SK-N-SH (cell line): ENCODE measurements around the gene NSMCE1. TPM values are rescaled to one million over a fixed set of nuclear protein-coding genes. Genes with fewer than 3 reads are reported as not detected.
"Not testable (repeated sequence)": the region's sequence is repeated elsewhere in the genome, so short reads cannot be mapped to it uniquely, and the experiment has no call there.

Source experiments
- CTCF ChIA-PET: fragments of 300-600, 350-600 bp; formaldehyde crosslinking; extraction: SDS; loops from one replicate; lab custom pipeline; 2021; lab: Yijun Ruan, JAX
- POLR2A ChIA-PET: fragments of 350-600 bp; sonication (Branson Sonifier 250); formaldehyde crosslinking; extraction: SDS; loops from one replicate; lab custom pipeline; 2020; ENCODE audit warnings: antibody characterized with exemption, inconsistent platforms; lab: Yijun Ruan, JAX
- DNase-seq: peaks from one replicate; pipeline ENCODE4 v3.0.0; 2012
- H2AFZ ChIP-seq: fragments of 200-600 bp; sonication (generic); 2 replicates; pipeline ENCODE4 v1.8.1; 2016; ENCODE audit warnings: antibody characterized with exemption, mild to moderate bottlenecking, low read depth
- H3F3A ChIP-seq: fragments of 200-600 bp; sonication (generic); replicated peaks from 2 replicates; pipeline ENCODE3; 2016; ENCODE audit warnings: antibody characterized with exemption, mild to moderate bottlenecking; ENCODE audit not compliant: insufficient read depth
- H3K27ac ChIP-seq, 2 experiments: fragments of 200-500 bp in 1 of 2; fragments of 200-600 bp in 1 of 2; sonication (Bioruptor generic) in 1 of 2; sonication (generic), shearing (Covaris generic) in 1 of 2; 2 replicates each; pipeline versions ENCODE4 v1.5.1 to v1.6.1; 2014 to 2016; ENCODE audit warnings: low read depth in 2 of 2, inconsistent platforms in 1 of 2, low read length in 1 of 2, mild to moderate bottlenecking in 1 of 2, mixed read lengths in 1 of 2
- H3K27me3 ChIP-seq: fragments of 200-600 bp; sonication (generic), shearing (Covaris generic); 2 replicates; pipeline ENCODE4 v1.6.1; 2016; ENCODE audit warnings: mixed run types; ENCODE audit not compliant: insufficient read depth
- H3K36me3 ChIP-seq, 2 experiments: fragments of 200-500 bp in 1 of 2; fragments of 200-600 bp in 1 of 2; sonication (Bioruptor generic) in 1 of 2; sonication (generic) in 1 of 2; replicated peaks in 1 of 2; 2 replicates each; pipeline versions ENCODE3 to v1.5.1; 2014 to 2016; ENCODE audit warnings: low read length in 1 of 2, mild to moderate bottlenecking in 1 of 2; ENCODE audit not compliant: insufficient read depth in 2 of 2, control insufficient read depth in 1 of 2
- H3K4me1 ChIP-seq, 2 experiments: fragments of 200-500 bp in 1 of 2; fragments of 200-600 bp in 1 of 2; sonication (Bioruptor generic) in 1 of 2; sonication (generic), shearing (Covaris generic) in 1 of 2; 2 replicates each; pipeline versions ENCODE4 v1.5.1 to v1.6.1; 2014 to 2016; ENCODE audit warnings: low read depth in 1 of 2, low read length in 1 of 2, mixed run types in 1 of 2; ENCODE audit not compliant: insufficient read depth in 2 of 2, control insufficient read depth in 1 of 2
- H3K4me2 ChIP-seq: fragments of 200-600 bp; sonication (generic), shearing (Covaris generic); 2 replicates; pipeline ENCODE4 v1.6.1; 2017; ENCODE audit warnings: mixed run types
- H3K4me3 ChIP-seq, 2 experiments: fragments of 200-500 bp in 1 of 2; fragments of 200-600 bp in 1 of 2; sonication (Bioruptor generic) in 1 of 2; sonication (generic), shearing (Covaris generic) in 1 of 2; 2 replicates each; pipeline versions ENCODE4 v1.5.1 to v1.8.1; 2014 to 2016; ENCODE audit warnings: low read depth in 2 of 2, inconsistent platforms in 1 of 2, low read length in 1 of 2, mild to moderate bottlenecking in 1 of 2, mixed read lengths in 1 of 2, moderate library complexity in 1 of 2
- H3K79me2 ChIP-seq: fragments of 200-600 bp; sonication (generic); 2 replicates; pipeline ENCODE4 v1.8.1; 2017; ENCODE audit warnings: mild to moderate bottlenecking; ENCODE audit not compliant: insufficient read depth
- H3K9ac ChIP-seq: fragments of 200-600 bp; sonication (generic); 2 replicates; pipeline ENCODE4 v1.6.1; 2017; ENCODE audit warnings: mixed run types
- H3K9me2 ChIP-seq: fragments of 200-600 bp; sonication (generic); 2 replicates; pipeline ENCODE4 v1.6.1; 2017; ENCODE audit warnings: mixed run types
- H3K9me3 ChIP-seq: fragments of 200-600 bp; sonication (generic); 2 replicates; pipeline ENCODE4 v1.6.1; 2017; ENCODE audit warnings: mixed run types, mild to moderate bottlenecking, moderate library complexity
- H4K20me1 ChIP-seq: fragments of 200-600 bp; sonication (generic); 2 replicates; pipeline ENCODE4 v1.6.1; 2017; ENCODE audit warnings: mild to moderate bottlenecking, mixed run types; ENCODE audit not compliant: insufficient read depth
- FOSL2 ChIP-seq: IDR thresholded peaks from 2 replicates; pipeline ENCODE4 v1.4.0; 2012; ENCODE audit warnings: low read depth, mild to moderate bottlenecking, moderate library complexity, borderline replicate concordance
- GABPA ChIP-seq: IDR thresholded peaks from 2 replicates; pipeline ENCODE4 v1.4.0; 2012; ENCODE audit warnings: low read depth, mild to moderate bottlenecking
- GATA2 ChIP-seq: sonication (generic); formaldehyde crosslinking; IDR thresholded peaks from 2 replicates; pipeline ENCODE4 v1.5.0; 2020; ENCODE audit warnings: mild to moderate bottlenecking, missing genetic modification reagents
- JUND ChIP-seq: IDR thresholded peaks from 2 replicates; pipeline ENCODE4 v1.4.0; 2012
- NFIC ChIP-seq: IDR thresholded peaks from 2 replicates; pipeline ENCODE4 v1.4.0; 2012; ENCODE audit warnings: borderline replicate concordance
- NRF1 ChIP-seq: IDR thresholded peaks from 2 replicates; pipeline ENCODE4 v1.6.1; 2012; ENCODE audit warnings: low read depth, mild to moderate bottlenecking, low read length
- SMC3 ChIP-seq: IDR thresholded peaks from 2 replicates; pipeline ENCODE4 v1.6.1; 2012; ENCODE audit warnings: low read depth, low read length, improper control_type of control experiment
- TCF12 ChIP-seq: IDR thresholded peaks from 2 replicates; pipeline ENCODE4 v1.4.0; 2012
- YY1 ChIP-seq: IDR thresholded peaks from 2 replicates; pipeline ENCODE4 v1.4.0; 2012; ENCODE audit warnings: low read depth, mild to moderate bottlenecking
- WGBS: methylation state at CpG from one replicate; pipeline ENCODE4 v1.1.6; 2017; ENCODE audit warnings: low lambda C conversion rate; 5-methylcytosine and 5-hydroxymethylcytosine counted together
- polyA plus RNA-seq, 3 experiments: library from polyadenylated mRNA; depleted of rRNA; stranded (reverse); fragments of >200 nt; gene quantifications; 2 replicates each; pipeline ENCODE4 v1.2.3, GENCODE V29; 2012
- TF ChIP-seq, protein P1 (sequence below): IDR thresholded peaks from 2 replicates; pipeline ENCODE4; 2012
- TF ChIP-seq, protein P2 (sequence below): IDR thresholded peaks from 2 replicates; pipeline ENCODE4 v1.4.0; 2012; ENCODE audit warnings: low read depth, borderline replicate concordance
- TF ChIP-seq, protein P3 (sequence below): fragments of 150-350 bp; IDR thresholded peaks from 2 replicates; pipeline ENCODE4 v1.6.1; 2016; ENCODE audit warnings: mild to moderate bottlenecking, low read depth, low read length
- TF ChIP-seq, protein P4 (sequence below): fragments of 200-600 bp; sonication (generic); IDR thresholded peaks from 2 replicates; pipeline ENCODE4 v1.6.1; 2017; ENCODE audit warnings: antibody characterized with exemption, mild to moderate bottlenecking, moderate library complexity

Gene NSMCE1
- polyA plus RNA-seq, 1 of the 3 experiments (the other 2 are of a cell fraction): 39.8 TPM

DNA sequence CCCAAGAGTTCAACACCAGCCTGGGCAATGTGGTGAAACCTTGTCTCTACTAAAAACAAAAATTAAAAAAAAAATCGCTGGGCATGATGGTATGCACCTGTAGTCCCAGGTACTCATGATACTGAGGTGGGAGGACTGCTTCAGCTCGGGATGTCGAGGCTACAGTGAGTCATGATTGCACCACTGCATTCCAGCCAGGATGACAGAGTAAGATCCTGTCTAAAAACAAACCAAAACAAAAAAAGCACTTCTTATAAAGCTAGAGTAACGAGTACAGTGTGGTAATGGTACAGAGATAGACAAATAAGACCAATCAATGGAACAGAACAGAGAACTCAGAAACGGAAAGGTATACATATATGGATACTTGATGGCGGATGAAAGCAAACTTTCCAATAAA, 4.4 kb downstream of the NSMCE1 start:
- H3K36me3 ChIP-seq: no peaks in the 10 kb centered on the region
- POLR2A ChIA-PET: no interaction called here
- CTCF ChIA-PET: no interaction called here
- no peak overlapping the region for H2AFZ ChIP-seq
- no peak for DNase-seq
- no peaks in the 10 kb centered on the region for H3K9me3 ChIP-seq
- no peak overlapping the region for H3K4me3 ChIP-seq
- H3F3A ChIP-seq: no peaks in the 10 kb centered on the region
- no peak overlapping the region for H3K4me2 ChIP-seq
- 44% methylated on average over 6 of the region's 6 CpGs for WGBS
- peaks cover 2 to 6% of the 10 kb centered on the region in 2 experiments; a peak in 2 of 4 replicates for H3K4me1 ChIP-seq
- H3K9ac ChIP-seq: no peak overlapping the region
- peaks cover 25% of the 10 kb centered on the region; the same call in 1 of the 2 replicates for H3K79me2 ChIP-seq
- peak overlapping the region in 1 of 2 experiments; percentile 31; a peak in 2 of 4 replicates for H3K27ac ChIP-seq
- TF ChIP-seq JUND (peak; percentile 59), FOSL2 (peak; percentile 67; the same call in 1 of the 2 replicates), NFIC (no peak), TCF12 (peak; percentile 36; the same call in 1 of the 2 replicates)
- no peaks in the 10 kb centered on the region for H3K9me2 ChIP-seq
- no peaks in the 10 kb centered on the region for H3K27me3 ChIP-seq
- H4K20me1 ChIP-seq: no peaks in the 10 kb centered on the region

DNA sequence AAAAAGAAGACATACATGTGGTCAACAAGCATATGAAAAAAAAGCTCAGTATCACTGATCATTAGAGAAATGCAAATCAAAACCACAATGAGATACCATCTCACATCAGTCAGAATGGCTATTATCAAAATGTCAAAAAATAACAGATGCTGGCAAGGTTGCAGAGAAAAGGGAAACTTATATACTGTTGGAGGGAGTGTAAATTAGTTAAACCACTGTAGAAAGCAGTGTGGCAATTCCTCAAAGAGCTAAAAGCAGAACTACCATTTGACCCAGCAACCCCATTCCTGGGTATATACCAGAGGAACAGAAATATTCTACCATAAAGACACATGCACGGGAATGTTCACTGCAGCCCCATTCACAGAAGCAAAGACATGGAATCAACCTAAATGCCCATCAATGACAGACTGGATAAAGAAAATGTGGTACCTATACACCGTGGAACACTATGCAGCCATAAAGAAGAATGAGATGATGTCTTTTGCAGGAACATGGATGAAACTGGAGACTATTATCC, 5.6 kb downstream of the NSMCE1 start:
- H3K27ac ChIP-seq, H4K20me1 ChIP-seq, H3F3A ChIP-seq, H3K27me3 ChIP-seq, H3K9ac ChIP-seq, H3K4me3 ChIP-seq, POLR2A ChIA-PET, DNase-seq, CTCF ChIA-PET, H3K4me2 ChIP-seq, H3K4me1 ChIP-seq, H3K36me3 ChIP-seq, H3K9me2 ChIP-seq, H2AFZ ChIP-seq, H3K9me3 ChIP-seq: not testable (repeated sequence)
- TF ChIP-seq, protein P1, sequence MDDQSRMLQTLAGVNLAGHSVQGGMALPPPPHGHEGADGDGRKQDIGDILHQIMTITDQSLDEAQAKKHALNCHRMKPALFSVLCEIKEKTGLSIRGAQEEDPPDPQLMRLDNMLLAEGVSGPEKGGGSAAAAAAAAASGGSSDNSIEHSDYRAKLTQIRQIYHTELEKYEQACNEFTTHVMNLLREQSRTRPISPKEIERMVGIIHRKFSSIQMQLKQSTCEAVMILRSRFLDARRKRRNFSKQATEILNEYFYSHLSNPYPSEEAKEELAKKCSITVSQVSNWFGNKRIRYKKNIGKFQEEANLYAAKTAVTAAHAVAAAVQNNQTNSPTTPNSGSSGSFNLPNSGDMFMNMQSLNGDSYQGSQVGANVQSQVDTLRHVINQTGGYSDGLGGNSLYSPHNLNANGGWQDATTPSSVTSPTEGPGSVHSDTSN: peak; percentile 41; the same call in 1 of the 2 replicates
- peak; percentile 70 for TF ChIP-seq TCF12
- WGBS: 93% methylated on average over 2 of the region's 2 CpGs
- H3K79me2 ChIP-seq: peaks cover 22% of the 10 kb centered on the region; the same call in 1 of the 2 replicates

DNA sequence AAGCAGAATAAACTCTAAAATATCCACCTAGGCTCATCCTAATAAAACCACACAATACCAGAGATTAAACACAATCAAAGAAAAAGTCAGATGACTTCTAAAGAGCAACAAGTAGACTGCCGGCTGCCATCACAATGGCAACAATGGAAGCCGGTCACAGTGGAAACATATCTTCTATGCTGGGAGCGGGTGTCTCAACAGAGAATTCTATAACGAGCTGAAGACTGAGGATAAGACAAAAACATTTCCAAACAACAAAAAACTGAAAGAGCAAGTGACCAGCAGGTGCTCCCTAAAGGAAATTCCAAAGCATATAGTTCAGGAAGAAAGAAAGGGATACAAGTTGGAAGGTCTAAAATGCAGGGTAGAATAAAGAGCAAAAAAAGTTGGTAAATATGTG, 8.9 kb downstream of the NSMCE1 start:
- no peaks in the 10 kb centered on the region for H3K9me2 ChIP-seq
- no peaks in the 10 kb centered on the region for H3K27me3 ChIP-seq
- H3K9ac ChIP-seq: no peak overlapping the region
- ChIA-PET CTCF (no interaction called here), POLR2A (interaction anchor here (0.7 kb wide), 1 partner anchor 466 kb away, joined by 3 read pairs; no protein-coding TSS in a partner anchor)
- H3K4me3 ChIP-seq: no peak overlapping the region
- H2AFZ ChIP-seq: no peak overlapping the region
- H3F3A ChIP-seq: no peaks in the 10 kb centered on the region
- H3K4me2 ChIP-seq: no peak overlapping the region
- H3K9me3 ChIP-seq: no peaks in the 10 kb centered on the region
- no peaks in the 10 kb centered on the region for H4K20me1 ChIP-seq
- peaks cover 0 to 4% of the 10 kb centered on the region in 2 experiments; a peak in 1 of 4 replicates for H3K4me1 ChIP-seq
- 88% methylated on average over 4 of the region's 4 CpGs for WGBS
- H3K27ac ChIP-seq: no peak overlapping the region
- no peak for DNase-seq
- peaks cover 14% of the 10 kb centered on the region; the same call in 1 of the 2 replicates for H3K79me2 ChIP-seq
- TF ChIP-seq, protein P2, sequence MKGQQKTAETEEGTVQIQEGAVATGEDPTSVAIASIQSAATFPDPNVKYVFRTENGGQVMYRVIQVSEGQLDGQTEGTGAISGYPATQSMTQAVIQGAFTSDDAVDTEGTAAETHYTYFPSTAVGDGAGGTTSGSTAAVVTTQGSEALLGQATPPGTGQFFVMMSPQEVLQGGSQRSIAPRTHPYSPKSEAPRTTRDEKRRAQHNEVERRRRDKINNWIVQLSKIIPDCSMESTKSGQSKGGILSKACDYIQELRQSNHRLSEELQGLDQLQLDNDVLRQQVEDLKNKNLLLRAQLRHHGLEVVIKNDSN: no peak
- TF ChIP-seq, protein P3, sequence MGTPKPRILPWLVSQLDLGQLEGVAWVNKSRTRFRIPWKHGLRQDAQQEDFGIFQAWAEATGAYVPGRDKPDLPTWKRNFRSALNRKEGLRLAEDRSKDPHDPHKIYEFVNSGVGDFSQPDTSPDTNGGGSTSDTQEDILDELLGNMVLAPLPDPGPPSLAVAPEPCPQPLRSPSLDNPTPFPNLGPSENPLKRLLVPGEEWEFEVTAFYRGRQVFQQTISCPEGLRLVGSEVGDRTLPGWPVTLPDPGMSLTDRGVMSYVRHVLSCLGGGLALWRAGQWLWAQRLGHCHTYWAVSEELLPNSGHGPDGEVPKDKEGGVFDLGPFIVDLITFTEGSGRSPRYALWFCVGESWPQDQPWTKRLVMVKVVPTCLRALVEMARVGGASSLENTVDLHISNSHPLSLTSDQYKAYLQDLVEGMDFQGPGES: no peak
- TF ChIP-seq GATA2 (CRISPR knock-in tag): no peak
- no peak for TF ChIP-seq SMC3
- TF ChIP-seq, protein P4, sequence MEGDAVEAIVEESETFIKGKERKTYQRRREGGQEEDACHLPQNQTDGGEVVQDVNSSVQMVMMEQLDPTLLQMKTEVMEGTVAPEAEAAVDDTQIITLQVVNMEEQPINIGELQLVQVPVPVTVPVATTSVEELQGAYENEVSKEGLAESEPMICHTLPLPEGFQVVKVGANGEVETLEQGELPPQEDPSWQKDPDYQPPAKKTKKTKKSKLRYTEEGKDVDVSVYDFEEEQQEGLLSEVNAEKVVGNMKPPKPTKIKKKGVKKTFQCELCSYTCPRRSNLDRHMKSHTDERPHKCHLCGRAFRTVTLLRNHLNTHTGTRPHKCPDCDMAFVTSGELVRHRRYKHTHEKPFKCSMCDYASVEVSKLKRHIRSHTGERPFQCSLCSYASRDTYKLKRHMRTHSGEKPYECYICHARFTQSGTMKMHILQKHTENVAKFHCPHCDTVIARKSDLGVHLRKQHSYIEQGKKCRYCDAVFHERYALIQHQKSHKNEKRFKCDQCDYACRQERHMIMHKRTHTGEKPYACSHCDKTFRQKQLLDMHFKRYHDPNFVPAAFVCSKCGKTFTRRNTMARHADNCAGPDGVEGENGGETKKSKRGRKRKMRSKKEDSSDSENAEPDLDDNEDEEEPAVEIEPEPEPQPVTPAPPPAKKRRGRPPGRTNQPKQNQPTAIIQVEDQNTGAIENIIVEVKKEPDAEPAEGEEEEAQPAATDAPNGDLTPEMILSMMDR: no peak
- TF ChIP-seq YY1: no peak
- no peak for TF ChIP-seq GABPA
- no peak for TF ChIP-seq NFIC
- TF ChIP-seq NRF1: no peak
- TF ChIP-seq, protein P1: no peak
- H3K36me3 ChIP-seq: peaks cover 8 to 19% of the 10 kb centered on the region in 2 experiments
